Measurements from ENCODE around the gene NOC4L.

The NOC4L gene

GRCh38 chr12:132171293-132171967, 27.2 kb downstream of the NOC4L start:
- DNase-seq, result no peak

GRCh38 chr12:132171968-132172521, 27.8 kb downstream of the NOC4L start:
- no peak for DNase-seq

GRCh38 chr12:132172619-132173018, 28.4 kb downstream of the NOC4L start:
- DNase-seq, result no peak

- DNase-seq, result no peak
Measured at GRCh38 chr12:132173135-132174014, 29.1 kb downstream of the NOC4L start.

GRCh38 chr12:132174015-132174838, 30.0 kb downstream of the NOC4L start:
- DNase-seq, result no peak

- no peak for DNase-seq
Measured at GRCh38 chr12:132174839-132175490, 30.7 kb downstream of the NOC4L start.

- no peak for DNase-seq
Measured at GRCh38 chr12:132175496-132176384, 31.5 kb downstream of the NOC4L start.

- DNase-seq, result no peak
Measured at GRCh38 chr12:132176385-132176919, 32.2 kb downstream of the NOC4L start.

- DNase-seq, result no peak
Measured at GRCh38 chr12:132176920-132177551, 32.8 kb downstream of the NOC4L start.

- no peak for DNase-seq
Measured at GRCh38 chr12:132178316-132178715, 34.1 kb downstream of the NOC4L start.

- peak; percentile 48 for DNase-seq
Measured at GRCh38 chr12:132178801-132179401, 34.6 kb downstream of the NOC4L start.

- DNase-seq, result no peak
Measured at GRCh38 chr12:132179431-132180362, 35.4 kb downstream of the NOC4L start.

- no peak for DNase-seq
Measured at GRCh38 chr12:132180648-132181546, 36.6 kb downstream of the NOC4L start.

GRCh38 chr12:132181570-132182200, 37.4 kb downstream of the NOC4L start:
- no peak for DNase-seq

GRCh38 chr12:132182206-132182710, 38.0 kb downstream of the NOC4L start:
- no peak for DNase-seq

- no peak for DNase-seq
Measured at GRCh38 chr12:132182711-132183365, 38.6 kb downstream of the NOC4L start.

Data from T-helper 9 cell (primary cell).